Esophagus squamous epithelium (tissue), 4 donors: Measurements from ENCODE around the gene C5orf58.

ENCODE experiments used
- POLR2A ChIP-seq, 4 donors: fragments of 450-650 bp; IDR thresholded peaks; one replicate each; pipeline ENCODE4 v1.6.1; 2017; ENCODE audit warnings: antibody characterized with exemption in 4 of 4, mild to moderate bottlenecking in 4 of 4, moderate library complexity in 3 of 4
- TF ChIP-seq, protein P1 (sequence below), 6 experiments: fragments of 450-650 bp in 4 of 6; fragments of 200-600 bp in 2 of 6; sonication (generic) in 2 of 6; IDR thresholded peaks; one replicate each; pipeline ENCODE4 v1.5.1; 2016 to 2019; ENCODE audit warnings: antibody characterized with exemption in 6 of 6, mild to moderate bottlenecking in 4 of 6, moderate library complexity in 4 of 6

- TF ChIP-seq, protein P1, sequence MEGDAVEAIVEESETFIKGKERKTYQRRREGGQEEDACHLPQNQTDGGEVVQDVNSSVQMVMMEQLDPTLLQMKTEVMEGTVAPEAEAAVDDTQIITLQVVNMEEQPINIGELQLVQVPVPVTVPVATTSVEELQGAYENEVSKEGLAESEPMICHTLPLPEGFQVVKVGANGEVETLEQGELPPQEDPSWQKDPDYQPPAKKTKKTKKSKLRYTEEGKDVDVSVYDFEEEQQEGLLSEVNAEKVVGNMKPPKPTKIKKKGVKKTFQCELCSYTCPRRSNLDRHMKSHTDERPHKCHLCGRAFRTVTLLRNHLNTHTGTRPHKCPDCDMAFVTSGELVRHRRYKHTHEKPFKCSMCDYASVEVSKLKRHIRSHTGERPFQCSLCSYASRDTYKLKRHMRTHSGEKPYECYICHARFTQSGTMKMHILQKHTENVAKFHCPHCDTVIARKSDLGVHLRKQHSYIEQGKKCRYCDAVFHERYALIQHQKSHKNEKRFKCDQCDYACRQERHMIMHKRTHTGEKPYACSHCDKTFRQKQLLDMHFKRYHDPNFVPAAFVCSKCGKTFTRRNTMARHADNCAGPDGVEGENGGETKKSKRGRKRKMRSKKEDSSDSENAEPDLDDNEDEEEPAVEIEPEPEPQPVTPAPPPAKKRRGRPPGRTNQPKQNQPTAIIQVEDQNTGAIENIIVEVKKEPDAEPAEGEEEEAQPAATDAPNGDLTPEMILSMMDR (IDR thresholded peaks at IDR 0.05), result no peak
- no peak for TF ChIP-seq POLR2A (IDR thresholded peaks at IDR 0.05)
Observed at GRCh38 chr5:170246126-170246870, 13.5 kb downstream of the C5orf58 start.
